Measurements from ENCODE around the gene C17orf67.

- TF ChIP-seq CTCF (IDR thresholded peaks at IDR 0.05), result no peak
- TF ChIP-seq POLR2A (IDR thresholded peaks at IDR 0.05), result no peak
Observed at GRCh38 chr17:56793957-56794356, 39.8 kb downstream of the C17orf67 start.
